Natural killer cell (primary cell): Measurements from ENCODE around the gene TGM2. TPM values are rescaled to one million over a fixed set of nuclear protein-coding genes. Genes with fewer than 3 reads are reported as not detected.

Experiments used
- ATAC-seq, 3 donors: fragments of 150-1000 bp in 2 of 3; fragments of 200-7000 bp in 1 of 3; cut with Tn5 transposase; 1 replicate in 1 of 3; 2 replicates in 2 of 3; pipeline ENCODE4 v1.10.0; 2021; ENCODE audit warnings: mild to moderate bottlenecking in 2 of 3, moderate library complexity in 2 of 3
- DNase-seq, 2 donors: peaks; one replicate each; pipeline versions ENCODE4 v3.0.0 to v3.0.0-alpha.2; 2013 to 2021; ENCODE audit warnings: mixed read lengths in 1 of 2
- H3K27ac ChIP-seq: one replicate; pipeline ENCODE4 v1.5.1; 2013; ENCODE audit warnings: mild to moderate bottlenecking, low read length
- H3K27me3 ChIP-seq: one replicate; pipeline ENCODE4 v1.6.1; 2013; ENCODE audit warnings: low read length; ENCODE audit not compliant: control insufficient read depth, insufficient read depth
- H3K36me3 ChIP-seq: one replicate; pipeline ENCODE4 v1.6.1; 2013; ENCODE audit warnings: low read length; ENCODE audit not compliant: control insufficient read depth, insufficient read depth
- H3K4me1 ChIP-seq: one replicate; pipeline ENCODE4 v1.6.1; 2013; ENCODE audit warnings: low read length; ENCODE audit not compliant: control insufficient read depth, insufficient read depth
- H3K4me3 ChIP-seq: one replicate; pipeline ENCODE4 v1.5.1; 2013; ENCODE audit warnings: low read length
- H3K9me3 ChIP-seq: one replicate; pipeline ENCODE4 v1.6.1; 2013; ENCODE audit warnings: low read length; ENCODE audit not compliant: control insufficient read depth, insufficient read depth
- H3K27ac Mint-ChIP-seq, 2 donors: one replicate each; pipeline ENCODE4 v1.8.0; 2022; ENCODE audit warnings: mild to moderate bottlenecking in 2 of 2, mixed read lengths in 2 of 2, moderate library complexity in 1 of 2
- H3K27me3 Mint-ChIP-seq, 2 donors: one replicate each; pipeline ENCODE4 v1.8.0; 2022; ENCODE audit warnings: low read depth in 2 of 2, mixed read lengths in 2 of 2
- H3K36me3 Mint-ChIP-seq: one replicate; pipeline ENCODE4 v1.8.0; 2022; ENCODE audit warnings: mixed read lengths
- H3K4me1 Mint-ChIP-seq, 2 donors: one replicate each; pipeline ENCODE4 v1.8.0; 2022; ENCODE audit warnings: mixed read lengths in 2 of 2
- H3K4me3 Mint-ChIP-seq: one replicate; pipeline ENCODE4 v1.8.0; 2022; ENCODE audit warnings: mild to moderate bottlenecking, moderate library complexity, mixed read lengths
- H3K9me3 Mint-ChIP-seq, 2 donors: one replicate each; pipeline ENCODE4 v1.8.0; 2022; ENCODE audit warnings: mixed read lengths in 2 of 2
- WGBS: methylation state at CpG from one replicate; pipeline ENCODE4 v1.1.7; 2013; ENCODE audit warnings: missing lambda C conversion rate; ENCODE audit not compliant: insufficient coverage; 5-methylcytosine and 5-hydroxymethylcytosine counted together
- intact Hi-C: fragments of 100-400 bp; cut with micrococcal nuclease; formaldehyde crosslinking; loops from one replicate; pipeline ENCODE4 v1.14.2; 2022
- total RNA-seq, 4 donors: library from RNA; stranded (reverse); fragments of 120-200 nt in 1 of 4; gene quantifications; one replicate each; pipeline versions ENCODE4 v1.2.3 to v1.2.4, GENCODE V29; 2013 to 2022
- TF ChIP-seq, protein P1 (sequence below): fragments of 200-600 bp; IDR thresholded peaks from one replicate; pipeline ENCODE4 v1.8.0; 2022; ENCODE audit warnings: antibody characterized with exemption

TGM2 gene
- total RNA-seq, 3 donors from 2014 or later (not counting 1 experiment from before 2014, with no cell fraction given), result 0.33 TPM; not detected in 1

DNA sequence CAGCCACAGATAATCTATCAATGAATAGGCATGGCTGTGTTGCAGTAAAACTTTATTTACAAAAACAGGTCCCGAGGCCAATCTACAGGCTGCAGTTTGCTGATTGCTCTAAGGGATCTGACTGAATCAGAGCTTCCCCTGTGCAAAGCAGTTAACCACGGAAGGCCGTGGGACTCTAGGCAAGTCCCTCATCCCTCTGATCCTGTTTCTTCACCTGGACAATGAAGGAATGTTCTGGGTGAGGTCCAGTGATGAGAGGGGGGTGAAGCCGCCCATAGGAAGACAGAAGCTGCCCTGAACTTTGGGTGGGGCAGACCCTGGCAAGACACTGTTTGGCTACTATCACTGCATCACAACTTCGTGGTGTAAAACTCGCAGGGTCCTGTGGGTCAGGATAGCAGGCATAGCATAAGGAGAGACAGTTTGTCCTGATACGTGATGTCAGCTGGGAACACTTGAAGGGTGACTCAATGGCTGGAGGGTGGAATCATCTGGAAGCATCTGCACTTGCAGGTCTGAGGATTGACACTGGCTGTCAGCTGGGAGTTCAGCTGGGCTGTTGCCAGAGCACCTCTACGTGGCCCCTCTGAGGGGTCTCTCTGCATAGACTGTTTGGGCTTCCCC lies 33.3 kb upstream of the TGM2 start:
- H3K36me3 ChIP-seq, result no peaks in the 10 kb centered on the region
- H3K9me3 ChIP-seq, result no peaks in the 10 kb centered on the region
- Mint-ChIP-seq H3K36me3 (no peaks in the 10 kb centered on the region), H3K4me3 (no peak overlapping the region), H3K9me3 (peaks cover 0 to 5% of the 10 kb centered on the region in 2 donors), H3K27me3 (peaks cover 11 to 16% of the 10 kb centered on the region in 2 donors), H3K4me1 (no peaks in the 10 kb centered on the region), H3K27ac (no peak overlapping the region)
- 83% methylated on average over 8 of the region's 8 CpGs for WGBS
- peaks cover 6% of the 10 kb centered on the region for H3K4me1 ChIP-seq
- ATAC-seq, result no peak
- intact Hi-C loops, result no loop called here
- H3K27me3 ChIP-seq, result no peaks in the 10 kb centered on the region
- H3K27ac ChIP-seq, result no peak overlapping the region
- TF ChIP-seq, protein P1, sequence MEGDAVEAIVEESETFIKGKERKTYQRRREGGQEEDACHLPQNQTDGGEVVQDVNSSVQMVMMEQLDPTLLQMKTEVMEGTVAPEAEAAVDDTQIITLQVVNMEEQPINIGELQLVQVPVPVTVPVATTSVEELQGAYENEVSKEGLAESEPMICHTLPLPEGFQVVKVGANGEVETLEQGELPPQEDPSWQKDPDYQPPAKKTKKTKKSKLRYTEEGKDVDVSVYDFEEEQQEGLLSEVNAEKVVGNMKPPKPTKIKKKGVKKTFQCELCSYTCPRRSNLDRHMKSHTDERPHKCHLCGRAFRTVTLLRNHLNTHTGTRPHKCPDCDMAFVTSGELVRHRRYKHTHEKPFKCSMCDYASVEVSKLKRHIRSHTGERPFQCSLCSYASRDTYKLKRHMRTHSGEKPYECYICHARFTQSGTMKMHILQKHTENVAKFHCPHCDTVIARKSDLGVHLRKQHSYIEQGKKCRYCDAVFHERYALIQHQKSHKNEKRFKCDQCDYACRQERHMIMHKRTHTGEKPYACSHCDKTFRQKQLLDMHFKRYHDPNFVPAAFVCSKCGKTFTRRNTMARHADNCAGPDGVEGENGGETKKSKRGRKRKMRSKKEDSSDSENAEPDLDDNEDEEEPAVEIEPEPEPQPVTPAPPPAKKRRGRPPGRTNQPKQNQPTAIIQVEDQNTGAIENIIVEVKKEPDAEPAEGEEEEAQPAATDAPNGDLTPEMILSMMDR, result no peak
- DNase-seq, result no peak
- H3K4me3 ChIP-seq, result no peak overlapping the region

DNA sequence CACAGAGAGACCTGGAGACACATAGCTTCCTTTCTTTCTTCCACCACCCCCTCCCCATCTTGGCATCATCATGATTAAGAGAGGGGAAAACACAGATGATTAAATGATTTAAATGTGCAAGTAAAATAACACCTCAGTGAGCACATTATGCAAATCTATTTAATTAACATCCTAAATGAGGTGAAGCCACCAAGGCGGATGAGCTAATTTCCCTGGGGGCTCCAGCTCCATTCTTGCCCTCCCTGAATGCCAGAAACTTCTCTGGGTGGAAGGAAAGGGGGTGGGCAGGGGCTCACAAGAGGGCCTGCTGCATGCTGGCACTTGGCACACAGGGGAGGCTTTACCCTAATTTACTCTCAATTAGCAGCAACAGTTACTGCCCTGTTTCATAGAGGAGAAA lies 32.5 kb upstream of the TGM2 start:
- H3K4me3 Mint-ChIP-seq, result no peak overlapping the region
- TF ChIP-seq, protein P1, result no peak
- Histone ChIP-seq H3K27ac (no peak overlapping the region), H3K27me3 (no peaks in the 10 kb centered on the region), H3K4me3 (no peak overlapping the region), H3K36me3 (no peaks in the 10 kb centered on the region), H3K9me3 (no peaks in the 10 kb centered on the region), H3K4me1 (peaks cover 6% of the 10 kb centered on the region)
- WGBS, result 86% methylated on average over 1 of the region's 1 CpG
- H3K9me3 Mint-ChIP-seq, result peaks cover 0 to 5% of the 10 kb centered on the region in 2 donors
- DNase-seq, result no peak
- intact Hi-C loops, result no loop called here
- no peaks in the 10 kb centered on the region for H3K4me1 Mint-ChIP-seq
- H3K27ac Mint-ChIP-seq, result no peak overlapping the region
- ATAC-seq, result no peak
- peaks cover 11 to 16% of the 10 kb centered on the region in 2 donors for H3K27me3 Mint-ChIP-seq
- H3K36me3 Mint-ChIP-seq, result no peaks in the 10 kb centered on the region

DNA sequence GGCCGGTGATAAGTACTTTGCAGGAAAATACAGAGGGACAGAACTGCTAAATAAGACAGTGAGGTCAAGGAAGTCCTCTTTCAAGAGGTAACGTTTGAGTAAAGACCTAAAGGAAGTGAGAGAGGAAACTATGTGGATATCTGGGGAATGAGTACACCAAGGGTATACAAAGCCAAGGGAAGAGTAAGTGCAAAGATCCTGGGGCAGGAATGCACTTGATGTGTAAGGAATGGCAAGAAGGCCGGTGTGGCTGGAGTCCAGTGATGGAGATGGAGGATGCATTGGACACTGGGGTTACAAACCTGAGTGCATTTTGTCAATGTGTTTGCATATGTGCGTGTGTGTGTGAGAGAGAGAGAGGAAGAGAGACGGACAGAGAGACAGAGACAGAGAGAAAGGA lies 32.1 kb upstream of the TGM2 start:
- WGBS, result 74% methylated on average over 4 of the region's 5 CpGs
- Histone ChIP-seq H3K9me3 (no peaks in the 10 kb centered on the region), H3K27me3 (no peaks in the 10 kb centered on the region), H3K4me3 (no peak overlapping the region), H3K36me3 (no peaks in the 10 kb centered on the region), H3K27ac (no peak overlapping the region), H3K4me1 (peaks cover 6% of the 10 kb centered on the region)
- Mint-ChIP-seq H3K9me3 (peaks cover 0 to 5% of the 10 kb centered on the region in 2 donors), H3K27me3 (peaks cover 11 to 16% of the 10 kb centered on the region in 2 donors), H3K36me3 (no peaks in the 10 kb centered on the region), H3K27ac (no peak overlapping the region), H3K4me1 (no peaks in the 10 kb centered on the region), H3K4me3 (no peak overlapping the region)
- TF ChIP-seq, protein P1, result no peak
- no peak for ATAC-seq
- intact Hi-C loops, result no loop called here
- DNase-seq, result no peak

- WGBS, result 60% methylated on average over 5 of the region's 5 CpGs
- Histone ChIP-seq H3K4me3 (no peak overlapping the region), H3K4me1 (peaks cover 6% of the 10 kb centered on the region), H3K9me3 (no peaks in the 10 kb centered on the region), H3K27me3 (no peaks in the 10 kb centered on the region), H3K36me3 (no peaks in the 10 kb centered on the region), H3K27ac (no peak overlapping the region)
- H3K4me1 Mint-ChIP-seq, result no peaks in the 10 kb centered on the region
- TF ChIP-seq, protein P1, result no peak
- H3K9me3 Mint-ChIP-seq, result peaks cover 0 to 5% of the 10 kb centered on the region in 2 donors
- H3K4me3 Mint-ChIP-seq, result no peak overlapping the region
- H3K27me3 Mint-ChIP-seq, result peaks cover 11 to 16% of the 10 kb centered on the region in 2 donors
- peak in 1 of 3 donors; percentile 35 for ATAC-seq
- H3K36me3 Mint-ChIP-seq, result no peaks in the 10 kb centered on the region
- intact Hi-C loops, result no loop called here
- H3K27ac Mint-ChIP-seq, result no peak overlapping the region
- DNase-seq, result no peak
These were observed 31.5 kb upstream of the TGM2 start for GRCh38 chr20:38196592-38196991.
